AG09319 (cell line): ENCODE measurements around the gene PRR18.

Experiments used
- DNase-seq: peaks from one replicate; pipeline ENCODE4 v3.0.0-alpha.2; 2010; ENCODE audit warnings: low read depth; ENCODE audit errors: extremely low read depth
- CTCF ChIP-seq: IDR thresholded peaks from 2 replicates; pipeline ENCODE4 v1.5.1; 2011; ENCODE audit warnings: low read depth, mild to moderate bottlenecking, inconsistent platforms, low read length, moderate library complexity

Gene PRR18

GRCh38 chr6:166308769-166309589 is 787 bp upstream of the PRR18 start:
- TF ChIP-seq CTCF = no peak
- DNase-seq = no peak

- no peak for TF ChIP-seq CTCF
- no peak for DNase-seq
These were observed 835 bp downstream of the PRR18 start for GRCh38 chr6:166307082-166308032.

- no peak for TF ChIP-seq CTCF
- no peak for DNase-seq
These were observed 1.7 kb downstream of the PRR18 start for GRCh38 chr6:166306378-166307081.

- no peak for DNase-seq
- no peak for TF ChIP-seq CTCF
These were observed 2.6 kb downstream of the PRR18 start for GRCh38 chr6:166305562-166306117.

- no peak for TF ChIP-seq CTCF
- no peak for DNase-seq
These were observed 4.1 kb downstream of the PRR18 start for GRCh38 chr6:166304106-166304505.

- no peak for TF ChIP-seq CTCF
- DNase-seq = no peak
These were observed 6.3 kb downstream of the PRR18 start for GRCh38 chr6:166301611-166302529.
